ENCODE data around the gene ATP6V1E1.

Gene ATP6V1E1

DNA sequence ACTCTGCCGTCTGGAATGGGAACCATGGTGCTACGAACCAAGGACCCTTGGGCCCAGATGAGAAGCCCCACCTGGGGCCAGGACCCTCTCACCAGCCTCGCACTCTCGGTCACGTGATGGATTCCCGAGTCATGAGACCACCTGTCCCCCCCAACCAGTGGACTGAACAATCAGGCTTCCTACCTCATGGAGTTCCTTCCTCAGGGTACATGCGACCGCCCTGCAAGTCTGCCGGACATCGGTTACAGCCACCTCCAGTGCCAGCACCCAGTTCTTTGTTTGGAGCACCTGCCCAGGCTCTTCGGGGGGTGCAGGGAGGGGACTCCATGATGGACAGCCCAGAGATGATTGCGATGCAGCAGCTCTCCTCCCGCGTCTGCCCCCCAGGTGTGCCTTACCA is 86.1 kb downstream of the ATP6V1E1 start:
- no peak overlapping the region for H3K9ac ChIP-seq (ENCODE audit: low read depth, low read length)
- no peak overlapping the region for H3K4me3 ChIP-seq (ENCODE audit: low read length)
- no peak overlapping the region for H3K27ac ChIP-seq (ENCODE audit: low read depth, low read length)
- WGBS = 95% methylated on average over 14 of the region's 14 CpGs
- no peaks in the 10 kb centered on the region for H3K4me1 ChIP-seq (ENCODE audit: insufficient read depth, low read length)
- H3K27me3 ChIP-seq (ENCODE audit: insufficient read depth, low read length) = no peaks in the 10 kb centered on the region
- no peaks in the 10 kb centered on the region for H3K9me3 ChIP-seq (ENCODE audit: insufficient read depth, low read depth, low read length)
- peaks cover 90% of the 10 kb centered on the region for H3K36me3 ChIP-seq (ENCODE audit: insufficient read depth, low read length)

Measured in HUES64 (cell line).